Measurements from ENCODE around the gene SRPK2.

DNA sequence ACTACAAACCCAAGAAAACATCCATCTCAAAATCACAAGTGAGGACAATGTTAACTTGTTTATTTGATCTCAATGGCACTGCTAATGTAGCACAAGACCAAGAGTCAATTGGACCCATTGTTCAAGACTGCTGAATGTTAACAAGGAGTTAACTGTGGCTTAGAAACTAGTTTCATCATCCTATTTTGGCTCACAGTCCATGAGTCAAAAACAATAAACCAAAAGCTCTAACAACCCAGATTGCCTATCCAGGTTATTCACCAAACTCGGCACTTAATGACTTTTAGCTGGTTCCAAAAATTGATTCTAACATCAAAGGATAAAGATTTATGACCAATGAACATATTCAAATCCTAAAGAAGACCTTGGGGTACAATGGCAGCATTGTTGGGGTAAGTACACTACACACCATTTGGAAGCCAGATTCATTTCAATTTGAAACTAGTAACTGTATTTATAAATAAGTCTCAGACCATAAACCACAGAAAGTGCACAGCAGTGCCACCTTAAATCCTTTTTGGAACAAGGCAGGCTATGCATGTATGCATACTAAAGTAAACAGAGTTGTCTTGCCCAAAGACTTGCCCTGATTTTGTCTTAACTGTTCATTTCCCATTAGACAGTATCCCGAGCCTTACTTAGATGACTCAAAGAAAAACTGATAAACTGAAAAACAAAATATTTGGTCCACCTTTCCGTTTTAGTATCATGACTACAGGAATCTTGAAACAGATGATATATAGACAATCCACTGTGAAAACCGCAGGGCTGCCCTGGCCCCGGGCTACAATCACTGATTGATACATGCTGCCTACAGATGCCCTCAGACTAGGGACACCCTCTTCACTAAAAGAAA lies 84.5 kb downstream of the SRPK2 start:
- TF ChIP-seq, protein P1, sequence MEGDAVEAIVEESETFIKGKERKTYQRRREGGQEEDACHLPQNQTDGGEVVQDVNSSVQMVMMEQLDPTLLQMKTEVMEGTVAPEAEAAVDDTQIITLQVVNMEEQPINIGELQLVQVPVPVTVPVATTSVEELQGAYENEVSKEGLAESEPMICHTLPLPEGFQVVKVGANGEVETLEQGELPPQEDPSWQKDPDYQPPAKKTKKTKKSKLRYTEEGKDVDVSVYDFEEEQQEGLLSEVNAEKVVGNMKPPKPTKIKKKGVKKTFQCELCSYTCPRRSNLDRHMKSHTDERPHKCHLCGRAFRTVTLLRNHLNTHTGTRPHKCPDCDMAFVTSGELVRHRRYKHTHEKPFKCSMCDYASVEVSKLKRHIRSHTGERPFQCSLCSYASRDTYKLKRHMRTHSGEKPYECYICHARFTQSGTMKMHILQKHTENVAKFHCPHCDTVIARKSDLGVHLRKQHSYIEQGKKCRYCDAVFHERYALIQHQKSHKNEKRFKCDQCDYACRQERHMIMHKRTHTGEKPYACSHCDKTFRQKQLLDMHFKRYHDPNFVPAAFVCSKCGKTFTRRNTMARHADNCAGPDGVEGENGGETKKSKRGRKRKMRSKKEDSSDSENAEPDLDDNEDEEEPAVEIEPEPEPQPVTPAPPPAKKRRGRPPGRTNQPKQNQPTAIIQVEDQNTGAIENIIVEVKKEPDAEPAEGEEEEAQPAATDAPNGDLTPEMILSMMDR (IDR thresholded peaks at IDR 0.05): no peak
- no peak for TF ChIP-seq POLR2A (IDR thresholded peaks at IDR 0.05)

All from testis (tissue), 2 donors.